Dermis microvascular lymphatic vessel endothelial cell (primary cell): Measurements from ENCODE around the gene FITM1. TPM values are rescaled to one million over a fixed set of nuclear protein-coding genes. Genes with fewer than 3 reads are reported as not detected.
A peak's percentile ranks its signal among the peaks of the same experiment; 100 is the strongest.

Experiments used
- DNase-seq, 2 donors: peaks; one replicate each; pipeline versions ENCODE4 v3.0.0 to v3.0.0-alpha.2; 2010; ENCODE audit warnings: low read depth in 2 of 2
- total RNA-seq: library from RNA; depleted of rRNA; stranded (reverse); fragments of >200 nt; gene quantifications from 2 replicates; pipeline ENCODE4 v1.2.1, GENCODE V29; 2014

FITM1 gene, protein sequence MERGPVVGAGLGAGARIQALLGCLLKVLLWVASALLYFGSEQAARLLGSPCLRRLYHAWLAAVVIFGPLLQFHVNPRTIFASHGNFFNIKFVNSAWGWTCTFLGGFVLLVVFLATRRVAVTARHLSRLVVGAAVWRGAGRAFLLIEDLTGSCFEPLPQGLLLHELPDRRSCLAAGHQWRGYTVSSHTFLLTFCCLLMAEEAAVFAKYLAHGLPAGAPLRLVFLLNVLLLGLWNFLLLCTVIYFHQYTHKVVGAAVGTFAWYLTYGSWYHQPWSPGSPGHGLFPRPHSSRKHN
- total RNA-seq = 0.39 and 0.63 TPM in 2 replicates

DNA sequence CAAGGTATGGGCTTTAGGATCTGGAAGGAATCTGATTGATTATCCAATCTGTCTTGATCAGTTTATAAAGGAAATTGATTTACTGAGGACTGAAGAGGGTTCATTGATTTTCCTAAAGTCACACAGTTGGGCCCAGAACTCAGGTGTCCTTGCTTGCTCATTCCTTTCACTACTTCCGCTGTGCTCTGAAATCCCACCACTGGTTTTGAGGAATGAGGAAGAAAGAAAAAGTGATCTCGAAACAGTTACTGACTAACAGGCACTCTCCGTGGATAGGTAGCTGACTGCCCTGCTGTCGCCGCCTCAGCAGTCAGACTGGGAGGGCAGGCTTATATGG lies at the start of gene FITM1:
Gene FITM1 (plus strand): TSS at position 280 of the 337 bp plus-strand sequence. CDS start 905 bp downstream, outside the sequence.
- no peak for DNase-seq

DNA sequence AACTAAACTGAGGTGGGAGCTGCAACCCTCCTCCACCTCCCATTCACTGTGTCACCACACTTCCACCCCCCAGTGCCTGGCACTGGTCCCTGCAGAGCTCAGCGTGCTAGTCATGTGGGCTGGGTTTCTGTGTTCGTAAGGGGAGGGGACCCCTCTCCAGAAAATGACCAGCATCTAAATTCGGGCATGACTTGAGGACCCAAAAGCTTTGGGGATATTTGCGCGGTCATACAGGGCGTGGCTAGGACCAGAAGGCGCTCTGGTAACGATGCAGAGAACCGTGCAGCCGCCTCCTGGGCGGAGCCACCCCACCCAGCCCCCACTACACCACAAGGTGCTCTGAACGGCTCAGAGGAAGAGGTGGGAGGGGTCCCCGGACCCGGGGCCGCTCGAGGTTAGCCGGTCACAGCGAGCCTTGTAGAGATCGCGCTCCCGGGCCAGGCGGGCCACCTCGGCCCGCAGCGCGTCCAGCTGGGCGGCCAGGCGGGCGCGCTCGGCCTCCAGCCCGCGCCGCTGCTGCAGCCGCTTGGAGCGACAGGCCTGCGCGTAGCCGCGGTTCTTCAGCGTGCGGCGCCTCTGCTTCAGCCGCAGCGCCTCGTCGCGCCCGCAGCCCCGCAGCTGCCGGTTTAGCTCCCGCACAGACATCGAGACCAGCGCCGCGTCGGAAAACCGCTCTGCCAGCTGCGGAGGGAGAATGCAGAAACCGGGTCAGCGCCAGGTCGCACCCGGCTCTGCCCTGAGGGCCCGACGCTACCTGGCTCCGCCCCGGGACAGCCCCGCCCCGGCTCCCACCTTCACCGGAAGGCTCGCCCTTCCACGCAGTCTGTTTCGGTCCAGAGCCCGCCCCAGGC lies 49.3 kb upstream of the FITM1 start:
- peak in 1 of 2 donors; percentile 27 for DNase-seq

DNA sequence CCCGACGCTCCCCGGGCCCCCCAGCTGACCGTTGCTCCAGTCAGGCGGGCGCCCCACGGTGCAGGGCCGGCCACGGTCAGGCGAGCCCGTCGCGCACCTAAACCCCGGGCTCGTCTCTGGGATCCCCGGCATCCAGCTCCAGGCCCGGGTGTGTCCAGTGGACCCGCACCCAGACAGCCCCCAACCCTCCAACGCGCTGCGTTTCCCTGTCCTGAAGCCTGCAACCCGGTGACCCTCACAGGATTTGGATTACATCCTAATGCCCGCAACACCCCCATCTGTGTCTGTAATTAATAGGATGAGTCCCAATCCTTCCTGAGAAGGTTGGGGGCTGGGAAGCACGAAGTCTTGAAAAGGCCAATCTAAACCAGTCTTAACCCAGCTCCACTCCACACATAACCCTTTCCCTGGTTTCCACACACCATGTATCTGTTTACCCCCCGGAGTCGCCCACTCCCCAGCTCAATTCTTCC lies 48.7 kb upstream of the FITM1 start:
- no peak for DNase-seq

DNA sequence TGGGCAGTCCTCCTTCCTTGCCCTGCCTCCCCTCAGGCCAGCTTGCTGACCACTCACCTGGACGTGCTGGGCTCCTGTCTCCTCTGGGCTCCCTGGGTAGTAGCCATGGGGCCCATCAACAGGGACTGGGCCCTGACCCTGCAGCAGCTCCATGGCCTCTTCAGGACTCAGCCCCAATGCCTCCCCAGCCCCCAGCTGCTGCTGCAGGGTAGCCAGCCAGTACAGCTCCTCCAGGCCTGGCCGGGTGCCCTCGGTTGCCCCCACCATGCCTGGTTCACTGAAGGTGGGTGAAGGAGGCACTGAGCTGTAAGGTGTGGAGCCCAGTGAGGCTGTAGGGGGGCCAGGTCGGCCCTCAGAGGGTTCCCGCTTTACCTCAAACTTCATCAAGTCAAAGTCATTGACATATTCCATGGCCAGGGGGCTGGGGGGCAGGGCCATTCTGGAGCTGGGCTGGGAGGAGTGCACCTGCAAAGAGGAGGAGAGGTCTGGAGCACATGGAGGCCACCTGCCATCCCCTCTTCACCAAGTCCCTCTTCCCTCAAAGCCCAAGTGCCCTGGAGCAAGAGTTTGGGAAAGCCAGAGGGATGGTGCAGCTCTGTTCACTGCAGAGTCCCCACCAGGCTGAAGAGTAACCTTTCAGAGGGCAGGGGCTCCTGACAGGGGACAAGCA lies 47.9 kb upstream of the FITM1 start:
- no peak for DNase-seq

DNA sequence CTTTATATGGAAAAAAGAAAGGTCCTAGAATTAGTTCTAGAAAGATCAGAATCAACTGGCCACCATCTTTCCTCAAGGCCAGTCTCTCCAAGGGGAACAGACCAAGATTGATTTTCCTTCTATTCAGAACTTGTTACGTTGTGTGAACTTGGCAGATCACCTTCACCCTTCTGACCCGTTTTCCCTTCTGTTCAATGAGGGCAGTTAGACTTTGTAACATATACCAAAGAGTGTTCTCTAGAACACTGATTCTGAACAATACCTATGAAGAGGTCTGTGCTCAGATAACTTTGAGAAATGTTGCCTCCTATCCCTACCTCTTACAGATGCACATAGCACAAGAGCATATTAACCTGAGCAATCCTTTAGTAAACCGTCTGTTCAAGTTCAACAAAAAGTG lies 47.0 kb upstream of the FITM1 start:
- no peak for DNase-seq

DNA sequence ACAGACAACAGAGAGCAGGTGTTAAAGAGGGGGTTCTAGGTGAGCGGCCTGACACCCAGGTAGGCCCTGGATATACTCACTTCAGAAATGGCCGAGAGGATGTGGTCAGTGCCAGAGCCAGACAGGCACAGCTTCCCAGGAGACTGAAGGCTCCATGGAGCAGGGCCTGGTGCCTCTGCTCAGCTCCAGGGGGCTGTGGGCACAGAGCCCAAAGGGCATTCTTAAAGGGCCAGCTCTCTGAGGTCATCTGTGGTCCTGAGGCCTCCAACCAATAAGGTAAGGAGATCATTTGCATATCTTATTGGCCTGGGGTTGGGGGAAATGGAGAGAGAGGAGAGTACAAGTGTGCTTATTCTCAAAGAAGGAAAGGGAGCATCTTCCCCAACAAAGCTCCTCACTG lies 46.0 kb upstream of the FITM1 start:
- DNase-seq = no peak

DNA sequence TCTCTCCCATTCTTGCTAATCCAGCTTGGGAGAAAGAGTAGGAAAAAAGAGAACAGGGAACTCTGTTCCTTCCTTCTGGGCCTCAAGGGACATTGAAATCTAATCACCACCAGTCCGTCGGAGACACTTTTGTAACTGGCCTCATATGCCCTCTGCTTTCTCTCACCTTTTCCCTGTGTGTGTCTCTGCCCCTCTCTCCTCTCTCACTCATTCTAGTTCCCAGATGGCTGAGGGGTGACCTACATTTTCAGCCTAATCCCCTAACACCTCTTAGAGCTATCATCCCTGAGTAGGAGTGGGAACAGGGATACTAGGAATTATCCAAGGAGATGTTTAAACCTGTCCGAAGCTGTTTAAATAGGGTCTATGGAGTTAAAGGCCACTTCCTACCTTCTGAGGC lies 45.2 kb upstream of the FITM1 start:
- DNase-seq = no peak

DNA sequence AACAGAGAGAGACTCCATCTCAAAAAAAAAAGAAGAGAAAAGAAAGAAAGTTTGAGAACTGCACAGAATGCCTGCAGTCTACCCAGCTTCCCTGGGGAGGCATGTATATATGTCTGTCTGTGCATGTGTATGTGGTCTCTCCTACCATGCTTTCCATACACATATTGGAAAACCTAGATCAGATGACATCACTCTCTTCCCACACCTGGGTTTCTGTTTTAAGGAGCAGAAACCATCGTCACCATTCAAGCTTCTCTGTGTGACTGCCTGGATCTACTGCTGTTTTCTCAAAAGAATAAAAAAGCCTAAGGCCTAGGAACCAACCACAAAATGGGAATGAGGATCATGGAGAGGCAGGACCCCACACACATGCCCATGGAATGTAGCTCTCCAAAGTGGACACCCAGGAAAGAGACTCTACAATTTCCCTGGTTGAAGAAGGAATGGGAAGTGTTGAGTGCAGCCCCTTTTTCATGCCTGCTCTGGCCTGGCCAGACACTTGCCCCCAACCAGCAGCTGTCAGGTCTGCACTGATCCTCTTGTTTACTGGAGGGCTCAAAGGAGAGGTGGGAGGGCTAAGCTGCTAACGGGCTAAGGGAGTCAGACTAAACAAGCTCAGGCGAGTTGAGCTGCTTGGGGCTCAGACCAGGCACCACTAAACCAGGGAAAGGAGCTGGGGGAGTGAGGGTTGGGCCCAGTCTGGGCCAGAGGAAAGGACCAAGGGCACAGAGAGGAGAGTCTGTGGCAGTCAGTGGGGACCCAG lies 44.1 kb upstream of the FITM1 start:
- DNase-seq = no peak

DNA sequence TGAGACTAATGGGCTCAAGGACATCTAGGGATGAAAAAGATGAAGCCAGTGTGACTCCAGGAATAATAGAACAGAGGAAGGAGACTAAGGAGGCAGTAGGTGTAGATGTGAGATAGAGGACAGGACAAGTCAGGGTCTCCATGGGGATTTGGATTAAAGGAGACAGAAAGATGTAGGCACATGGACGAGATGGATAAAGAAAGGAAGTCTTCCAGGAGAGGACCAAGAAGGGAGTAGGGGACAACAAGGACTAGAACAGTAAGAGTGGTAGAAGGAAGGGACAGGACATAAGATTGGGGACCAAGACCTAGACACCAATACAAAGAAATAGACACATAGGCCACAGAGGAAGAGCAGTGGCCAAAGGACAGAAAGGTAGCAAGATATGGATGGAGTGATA lies 43.5 kb upstream of the FITM1 start:
- no peak for DNase-seq

DNA sequence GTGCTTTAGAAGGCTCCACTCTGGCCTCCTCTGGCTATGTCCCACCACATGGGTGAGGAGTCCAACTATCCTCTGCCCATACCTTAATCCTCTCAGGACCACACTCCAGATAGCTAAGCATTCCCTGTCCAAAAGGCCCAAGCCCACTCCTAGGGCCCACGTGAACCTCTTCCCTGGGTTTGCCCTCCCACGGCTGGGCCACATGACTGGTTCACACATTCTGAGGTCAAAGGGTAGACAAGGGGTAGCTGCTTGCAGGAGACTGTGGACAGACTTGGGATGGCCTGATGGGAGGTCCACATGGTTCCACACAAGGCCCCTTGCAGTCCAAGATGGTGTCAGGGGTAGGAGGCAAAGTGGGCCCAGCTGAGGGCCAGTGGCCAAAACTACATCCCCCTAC lies 42.4 kb upstream of the FITM1 start:
- no peak for DNase-seq

DNA sequence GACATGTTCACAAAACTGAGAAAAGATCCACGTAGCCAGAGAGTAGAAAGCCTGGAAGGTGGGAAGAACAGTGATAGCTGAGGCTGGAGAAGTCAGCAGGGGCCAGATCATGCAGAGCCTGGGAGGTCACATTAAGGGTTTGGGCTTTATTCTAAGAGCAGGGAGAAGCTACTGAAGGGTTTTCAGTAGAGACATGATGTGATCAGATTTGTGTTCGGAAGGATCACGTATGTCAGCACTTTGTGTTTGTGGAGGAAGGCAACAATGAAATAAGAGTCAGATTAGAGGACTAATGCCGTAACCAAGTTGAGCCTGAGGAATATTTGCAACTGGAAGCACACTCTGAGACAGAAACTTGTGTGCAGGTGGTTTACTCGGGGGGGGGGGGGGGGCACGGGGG lies 40.6 kb upstream of the FITM1 start:
- no peak for DNase-seq

DNA sequence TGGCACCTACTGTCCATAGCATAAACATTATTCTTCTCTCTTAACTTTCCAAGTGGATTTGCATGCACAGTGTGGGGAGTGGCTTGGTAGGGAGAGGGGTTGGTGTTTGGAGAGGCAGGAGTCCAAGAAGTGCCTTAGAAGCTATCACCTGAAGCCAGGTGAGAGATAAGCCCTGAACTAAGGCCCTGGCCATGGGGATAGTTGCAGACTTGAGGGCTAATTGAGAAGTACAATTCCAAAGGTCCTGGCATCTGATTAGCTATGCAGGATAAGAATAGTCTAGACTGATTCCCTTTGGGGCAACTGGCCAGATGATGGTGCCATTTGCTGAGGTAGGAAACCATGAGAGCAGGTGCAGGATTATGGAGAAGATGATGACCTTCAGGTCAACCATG lies 38.4 kb upstream of the FITM1 start:
- no peak for DNase-seq

DNA sequence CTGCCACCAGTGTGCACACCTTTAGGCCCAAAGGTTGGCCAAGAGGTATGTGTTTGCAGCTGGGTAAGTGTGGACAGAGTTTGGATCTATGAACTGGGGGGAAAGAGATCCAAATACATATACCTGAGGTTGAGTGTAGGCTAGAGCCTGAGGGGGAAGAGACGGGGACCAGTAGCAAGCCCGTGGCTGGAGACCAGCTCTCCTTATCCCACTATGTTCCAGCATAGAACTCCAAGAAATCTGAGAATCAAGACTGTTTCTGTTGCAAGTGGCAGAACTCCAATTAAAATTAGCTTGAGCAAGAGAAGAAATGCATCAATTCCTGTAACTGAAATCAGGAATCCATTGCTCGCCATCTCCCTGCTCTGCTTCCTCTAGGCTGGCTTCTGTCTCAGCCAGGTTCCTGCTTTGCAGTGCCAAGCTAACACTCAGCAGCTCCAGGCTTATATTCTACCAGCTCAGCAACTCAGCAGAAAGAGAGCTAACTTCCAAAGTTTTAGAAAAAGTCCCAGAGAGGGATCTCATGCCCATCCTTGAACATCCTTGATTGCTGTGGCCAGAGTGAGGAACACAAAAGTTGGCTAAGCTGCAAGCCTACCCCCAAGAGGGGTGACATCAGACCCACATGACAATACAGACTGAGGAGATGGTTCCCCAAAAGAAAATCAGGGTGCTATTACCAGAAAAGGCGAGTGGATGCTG lies 37.8 kb upstream of the FITM1 start:
- no peak for DNase-seq

DNA sequence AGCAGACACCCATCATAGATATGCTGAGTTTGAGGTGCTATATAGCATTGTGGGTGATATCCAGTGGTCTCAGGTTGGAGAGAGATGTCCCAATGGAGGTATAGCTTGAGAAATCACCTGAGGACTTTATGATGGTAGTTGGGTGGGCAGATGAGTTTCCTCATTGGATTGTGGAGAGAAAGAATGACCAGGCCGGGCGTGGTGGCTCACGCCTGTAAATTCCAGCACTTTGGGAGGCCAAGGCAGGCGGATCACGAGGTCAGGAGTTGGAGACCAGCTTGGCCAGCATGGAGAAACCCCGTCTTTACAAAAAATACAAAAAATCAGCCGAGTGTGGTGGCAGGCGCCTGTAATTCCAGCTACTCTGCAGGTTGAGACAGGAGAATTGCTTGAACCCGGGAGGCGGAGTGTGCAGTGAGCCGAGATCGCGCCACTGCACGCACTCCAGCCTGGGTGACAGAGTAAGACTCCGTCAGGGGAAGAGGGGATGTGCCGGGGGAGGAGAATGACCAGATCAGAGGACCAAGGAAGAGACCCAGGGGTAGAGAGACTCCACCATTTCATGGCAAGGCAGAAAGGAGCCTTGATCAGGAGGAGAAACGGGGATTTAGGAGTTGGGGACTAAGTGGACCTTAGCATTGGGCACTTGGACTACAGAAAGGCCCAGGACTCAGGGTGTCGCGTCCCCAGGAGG lies 37.1 kb upstream of the FITM1 start:
- DNase-seq = no peak

DNA sequence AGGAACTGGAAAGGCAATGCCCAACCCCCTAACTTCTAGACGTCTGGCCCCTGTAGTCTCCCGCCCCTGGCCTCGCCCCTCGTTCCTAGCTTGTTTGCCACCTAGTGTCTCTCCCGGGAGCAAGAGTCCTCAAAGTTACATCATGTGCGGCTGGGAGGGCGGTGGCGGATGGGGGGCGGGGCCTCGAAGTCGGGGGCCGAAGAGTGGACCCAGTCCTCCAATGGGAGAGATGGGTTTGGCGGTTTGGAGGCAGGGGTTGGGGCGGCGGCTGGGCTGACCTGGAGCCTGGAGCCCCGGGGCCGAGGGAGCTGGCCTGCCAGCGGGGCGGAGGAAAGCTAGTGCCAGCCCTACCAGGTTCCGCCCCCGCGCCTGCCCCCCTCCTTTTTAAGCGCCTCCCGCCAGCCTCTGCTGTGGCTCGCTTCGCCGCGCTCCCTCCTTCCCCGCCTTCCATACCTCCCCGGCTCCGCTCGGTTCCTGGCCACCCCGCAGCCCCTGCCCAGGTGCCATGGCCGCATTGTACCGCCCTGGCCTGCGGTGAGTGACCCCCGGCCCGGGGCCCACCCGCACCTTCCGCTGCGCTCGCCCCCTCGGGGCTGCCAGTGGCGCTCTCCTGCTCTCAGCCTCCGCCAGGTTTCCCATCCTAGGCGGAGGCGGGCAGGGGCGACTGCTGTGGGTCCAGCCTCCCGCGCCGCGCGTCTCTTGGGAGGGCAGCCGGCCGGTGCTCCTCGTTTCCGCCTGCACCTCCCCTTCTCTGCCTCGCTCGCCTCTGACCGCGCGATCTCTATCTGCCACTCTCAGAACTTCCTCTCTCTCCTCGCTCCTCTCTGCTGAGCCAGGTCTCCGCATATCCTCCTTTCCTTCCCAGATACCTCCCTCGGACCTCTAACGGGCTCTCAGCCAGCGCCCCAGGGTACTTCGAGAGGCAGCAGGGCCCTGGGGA lies 36.3 kb upstream of the FITM1 start, which contains the start of gene PCK2:
Gene PCK2 (plus strand): TSS at position 411 of the 940 bp plus-strand sequence. CDS start 95 bp downstream, at position 506.
- DNase-seq = peak in 1 of 2 donors; percentile 83

DNA sequence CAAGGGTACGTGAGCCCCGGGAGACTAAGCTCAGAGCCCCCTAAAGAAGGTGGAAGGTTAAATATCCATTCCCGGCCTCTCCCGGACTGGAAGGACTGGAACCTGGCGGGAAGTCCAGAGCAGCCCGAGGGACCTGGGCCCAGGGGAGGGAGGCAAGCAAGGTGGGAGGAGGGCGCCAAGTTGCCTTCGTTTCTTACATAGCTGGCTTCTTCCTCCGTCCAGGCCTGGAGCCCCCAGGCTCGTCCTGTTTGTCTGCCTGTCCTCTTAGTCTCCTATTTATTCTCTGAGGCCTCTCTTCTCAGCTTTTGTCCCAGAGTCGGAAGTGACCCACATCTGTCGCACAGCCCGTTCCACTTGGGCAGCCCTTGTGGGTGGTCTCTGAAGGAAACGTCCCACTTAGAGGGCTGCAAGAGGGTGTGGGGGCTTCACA lies 35.6 kb upstream of the FITM1 start:
- peak in 1 of 2 donors; percentile 12 for DNase-seq

DNA sequence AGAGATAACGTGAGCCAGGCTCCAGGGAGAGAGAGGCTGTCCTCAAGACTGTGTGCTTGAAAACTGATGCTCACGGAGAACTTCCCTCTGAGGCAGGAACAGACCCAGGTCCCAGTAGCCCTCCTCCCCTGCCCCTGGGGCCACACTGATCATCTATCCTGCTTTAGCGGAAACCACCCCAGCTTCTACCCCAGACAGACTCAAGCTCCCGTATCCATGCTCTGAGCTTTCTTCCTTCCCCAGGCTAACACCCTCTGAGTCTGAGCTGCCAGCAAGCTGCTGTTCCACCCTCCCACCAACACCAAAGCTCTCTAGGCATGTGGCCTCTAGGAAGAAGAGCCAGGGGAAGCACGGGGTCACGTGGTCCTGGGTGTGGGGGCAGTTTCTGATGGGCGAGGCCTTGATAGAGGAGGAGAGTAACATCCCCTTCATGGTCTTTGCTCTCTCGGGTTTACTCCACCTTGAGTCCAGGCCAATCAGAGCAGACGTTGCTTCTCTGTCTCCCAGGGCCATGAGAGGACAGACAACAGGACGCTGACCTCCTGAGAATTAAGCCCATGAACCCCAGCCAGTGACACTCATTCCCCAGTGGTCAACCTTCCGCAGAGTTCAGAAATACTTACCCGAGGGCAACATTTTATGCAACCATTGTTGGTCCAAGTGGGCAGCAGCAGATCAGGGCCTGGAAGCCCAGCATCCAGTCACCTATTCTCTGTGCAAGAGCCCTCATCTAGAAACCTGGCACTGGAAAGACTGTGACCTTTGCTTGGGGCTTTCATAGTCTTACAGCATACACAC lies 35.0 kb upstream of the FITM1 start:
- DNase-seq = no peak

DNA sequence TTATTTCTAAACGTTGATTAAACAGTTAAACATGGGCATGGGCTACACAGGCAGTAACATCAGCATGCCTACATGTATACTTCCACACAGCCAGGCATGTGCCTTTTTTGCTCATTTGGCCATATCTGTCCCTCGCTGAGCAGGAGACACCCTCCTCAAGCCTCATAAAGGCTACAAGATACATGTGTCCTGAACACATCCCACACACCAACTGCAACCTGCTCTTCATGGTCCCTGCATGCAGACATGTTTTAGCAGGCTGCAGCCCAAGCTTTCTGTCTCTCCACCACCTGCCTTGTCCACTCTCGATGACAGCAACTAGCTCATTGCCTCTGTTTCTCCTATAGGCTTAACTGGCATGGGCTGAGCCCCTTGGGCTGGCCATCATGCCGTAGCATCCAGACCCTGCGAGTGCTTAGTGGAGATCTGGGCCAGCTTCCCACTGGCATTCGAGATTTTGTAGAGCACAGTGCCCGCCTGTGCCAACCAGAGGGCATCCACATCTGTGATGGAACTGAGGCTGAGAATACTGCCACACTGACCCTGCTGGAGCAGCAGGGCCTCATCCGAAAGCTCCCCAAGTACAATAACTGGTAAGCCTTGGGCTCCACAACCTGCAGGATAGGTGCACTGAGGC lies 33.8 kb upstream of the FITM1 start:
- no peak for DNase-seq
